ENCODE measurements around the gene ACACB.

Gene ACACB

GRCh38 chr12:109110988-109111495 lies 5.3 kb upstream of the ACACB start:
- no peak for DNase-seq

DNA sequence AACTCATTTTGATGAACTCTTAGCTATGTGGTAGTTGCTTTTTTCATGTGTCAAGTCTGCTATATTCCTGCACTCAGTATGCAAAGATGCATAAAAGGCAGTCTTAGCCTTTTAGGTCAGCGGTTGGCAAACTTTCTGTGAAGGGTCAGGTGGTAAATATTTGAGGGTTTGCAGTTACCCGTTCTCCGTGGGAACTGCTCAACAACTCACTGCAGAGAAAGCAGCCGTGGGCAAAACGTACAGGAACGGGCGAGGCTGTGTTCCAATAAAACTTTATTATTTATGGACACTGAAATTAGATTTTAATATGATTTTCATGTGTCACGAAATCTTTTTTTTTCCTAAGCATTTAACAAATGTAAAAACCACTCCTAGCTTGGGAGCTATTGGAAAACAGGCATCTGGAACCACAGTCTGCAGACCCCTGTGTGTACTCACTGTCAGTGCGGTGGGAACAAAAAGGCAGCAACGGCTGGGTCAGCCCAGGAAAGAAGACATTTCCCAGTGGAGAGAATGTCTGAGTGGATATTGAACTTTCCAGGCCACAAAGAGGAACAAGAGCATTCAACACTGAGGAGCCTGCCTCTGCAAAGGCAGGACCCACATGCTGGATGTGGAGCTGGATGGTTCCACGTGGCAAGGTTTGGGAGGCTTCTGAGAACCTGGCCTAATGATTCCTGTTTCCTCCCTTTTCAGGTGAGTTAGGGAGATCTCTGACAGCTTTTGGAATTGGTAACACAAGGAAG lies 3.5 kb upstream of the ACACB start:
- DNase-seq: no peak

- DNase-seq: no peak
Observed at GRCh38 chr12:109113661-109114321, 2.6 kb upstream of the ACACB start.

GRCh38 chr12:109114644-109115043 lies 1.7 kb upstream of the ACACB start:
- DNase-seq: no peak

- no peak for DNase-seq
Observed at GRCh38 chr12:109115404-109115757, 1.0 kb upstream of the ACACB start.

GRCh38 chr12:109116611-109116949 lies 193 bp downstream of the ACACB start:
- DNase-seq: no peak

DNA sequence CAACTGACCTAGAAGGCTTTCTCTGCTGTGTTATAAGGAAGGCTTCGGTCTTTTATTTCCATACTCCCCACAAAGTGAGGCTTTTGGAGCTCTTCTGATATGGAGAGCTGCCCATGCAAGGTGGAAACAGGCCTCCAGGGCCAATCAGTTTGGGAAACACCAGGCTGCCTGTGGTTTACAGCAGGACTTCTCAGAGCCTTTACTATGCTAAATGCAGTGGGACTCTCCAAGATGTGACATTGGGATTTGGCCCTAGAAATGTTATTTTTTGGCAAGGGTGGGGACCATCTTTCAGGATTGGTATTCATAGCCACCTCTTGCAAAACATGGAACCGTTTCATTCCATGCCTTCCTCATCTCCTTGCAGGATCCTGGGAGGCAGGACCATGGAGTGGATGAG lies 3.7 kb downstream of the ACACB start:
- DNase-seq: no peak

GRCh38 chr12:109120557-109120956 lies 4.2 kb downstream of the ACACB start:
- no peak for DNase-seq

- no peak for DNase-seq
Observed at GRCh38 chr12:109121346-109121880, 5.0 kb downstream of the ACACB start.

GRCh38 chr12:109124878-109125648 lies 8.7 kb downstream of the ACACB start:
- DNase-seq: no peak

DNA sequence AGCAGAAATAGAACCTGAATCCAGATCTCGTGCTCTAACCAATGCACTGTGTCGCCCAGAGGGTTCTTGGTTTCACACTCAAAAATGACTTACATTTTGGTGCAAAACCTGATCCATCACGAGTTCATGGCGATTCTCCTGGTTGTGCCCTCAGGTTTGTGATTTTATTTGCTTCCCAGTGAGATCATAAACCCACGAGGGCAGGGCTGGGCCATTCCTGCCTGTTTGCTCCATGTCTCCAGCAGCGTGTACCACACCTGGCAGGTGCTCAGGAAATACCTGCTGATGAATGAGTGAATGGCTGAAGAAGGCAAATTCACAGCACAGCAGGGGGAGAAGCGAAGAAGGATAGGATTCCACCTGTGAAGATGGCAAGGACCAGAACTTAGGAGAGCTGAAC lies 9.4 kb downstream of the ACACB start:
- DNase-seq: no peak

- no peak for DNase-seq
Observed at GRCh38 chr12:109126784-109127183, 10.4 kb downstream of the ACACB start.

- DNase-seq: no peak
Observed at GRCh38 chr12:109127533-109128242, 11.3 kb downstream of the ACACB start.

GRCh38 chr12:109130297-109131153 lies 14.1 kb downstream of the ACACB start:
- no peak for DNase-seq

- no peak for DNase-seq
Observed at GRCh38 chr12:109131154-109132050, 15.0 kb downstream of the ACACB start.

GRCh38 chr12:109134186-109134917 lies 18.0 kb downstream of the ACACB start:
- DNase-seq: no peak

GRCh38 chr12:109137055-109137454 lies 20.7 kb downstream of the ACACB start:
- no peak for DNase-seq

DNA sequence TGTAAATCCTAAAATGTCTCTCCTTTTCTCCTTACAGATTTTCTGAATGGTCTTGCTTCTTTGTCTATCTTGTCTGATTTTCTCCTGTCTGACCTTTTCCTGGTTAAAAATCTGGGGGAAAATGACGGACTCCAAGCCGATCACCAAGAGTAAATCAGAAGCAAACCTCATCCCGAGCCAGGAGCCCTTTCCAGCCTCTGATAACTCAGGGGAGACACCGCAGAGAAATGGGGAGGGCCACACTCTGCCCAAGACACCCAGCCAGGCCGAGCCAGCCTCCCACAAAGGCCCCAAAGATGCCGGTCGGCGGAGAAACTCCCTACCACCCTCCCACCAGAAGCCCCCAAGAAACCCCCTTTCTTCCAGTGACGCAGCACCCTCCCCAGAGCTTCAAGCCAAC lies 23.0 kb downstream of the ACACB start:
- DNase-seq: no peak

DNA sequence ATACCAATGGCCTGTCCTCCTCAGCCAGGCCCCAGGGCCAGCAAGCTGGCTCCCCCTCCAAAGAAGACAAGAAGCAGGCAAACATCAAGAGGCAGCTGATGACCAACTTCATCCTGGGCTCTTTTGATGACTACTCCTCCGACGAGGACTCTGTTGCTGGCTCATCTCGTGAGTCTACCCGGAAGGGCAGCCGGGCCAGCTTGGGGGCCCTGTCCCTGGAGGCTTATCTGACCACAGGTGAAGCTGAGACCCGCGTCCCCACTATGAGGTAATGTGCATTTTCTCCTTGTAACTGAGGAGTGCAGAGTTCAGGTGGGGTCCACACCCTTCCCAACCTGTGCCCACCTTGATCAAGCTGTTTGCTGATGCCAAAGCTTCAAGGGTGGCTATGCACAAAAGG lies 23.4 kb downstream of the ACACB start:
- DNase-seq: no peak

DNA sequence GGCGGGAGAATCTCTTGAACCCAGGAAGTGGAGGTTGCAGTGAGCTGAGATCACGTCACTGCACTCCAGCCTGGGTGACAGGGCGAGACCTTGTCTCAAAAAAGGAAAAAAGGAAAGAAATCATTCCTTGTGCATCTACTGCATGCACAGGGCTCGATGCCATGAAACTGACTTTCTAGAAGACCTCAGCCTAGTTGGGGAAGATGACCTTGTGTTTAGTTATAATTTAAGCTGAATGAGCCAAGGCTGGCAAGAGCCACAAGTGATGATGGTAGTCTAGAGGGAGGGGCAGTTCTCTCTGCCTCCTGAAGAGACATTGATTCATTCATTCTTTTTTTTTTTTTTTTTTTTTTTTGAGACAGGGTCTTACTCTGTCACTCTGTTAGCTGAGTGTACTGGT lies 24.2 kb downstream of the ACACB start:
- DNase-seq: no peak

Measured in DMS 273 treated with DMSO at 0.1 percent for 48 hours (cell line).